ENCODE results near the gene EPB41L4A.

DNA sequence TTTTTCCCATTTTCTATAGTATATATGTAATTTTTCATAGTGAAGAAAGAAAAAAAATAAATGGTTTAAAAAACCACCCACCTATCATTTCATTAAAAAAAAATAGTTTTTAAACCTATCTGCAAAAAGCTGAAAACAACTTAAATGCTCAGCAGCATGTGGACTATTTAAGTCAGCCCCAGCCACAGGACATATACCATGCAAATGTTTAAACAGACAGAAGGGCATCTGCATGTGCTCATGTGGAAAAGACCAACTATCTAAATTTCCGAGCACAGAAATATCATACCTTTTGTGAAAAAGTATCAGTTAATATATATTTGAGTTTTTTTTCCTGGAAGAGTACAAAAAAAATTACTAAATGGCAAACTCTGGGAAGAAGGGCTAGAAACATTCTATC, 143.4 kb downstream of the EPB41L4A start:
- TF ChIP-seq EZH2 (IDR thresholded peaks at IDR 0.05; ENCODE audit: borderline replicate concordance, low read depth, low read length, severe bottlenecking) (no peak), MYC (IDR thresholded peaks at IDR 0.05; ENCODE audit: low read depth, low read length) (no peak), JUN (IDR thresholded peaks at IDR 0.05; ENCODE audit: borderline replicate concordance, insufficient read depth, insufficient read length, low read depth) (no peak)
